Body of pancreas (tissue), 4 donors: Measurements from ENCODE around the gene SYNGR2. TPM values are rescaled to one million over a fixed set of nuclear protein-coding genes. Genes with fewer than 3 reads are reported as not detected.

Experiments
- ATAC-seq: fragments of 150-250 bp; one replicate; pipeline ENCODE4 v1.9.1; 2016
- DNase-seq, 4 donors: peaks; one replicate each; pipeline ENCODE4 v3.0.0-alpha.2; 2019
- H3K27ac ChIP-seq, 4 donors: fragments of 200-600 bp; sonication (generic); 1 replicate in 3 of 4; 2 replicates in 1 of 4; pipeline versions ENCODE4 v1.5.1 to v1.6.1; 2016 to 2019; ENCODE audit warnings: mild to moderate bottlenecking in 1 of 4, mixed read lengths in 1 of 4, moderate library complexity in 1 of 4
- H3K27me3 ChIP-seq, 2 donors: fragments of 200-600 bp; sonication (generic); one replicate each; pipeline ENCODE4 v1.6.0; 2016; ENCODE audit warnings: mild to moderate bottlenecking in 1 of 2
- H3K36me3 ChIP-seq, 2 donors: fragments of 200-600 bp; sonication (generic); replicated peaks in 1 of 2; 2 replicates each; pipeline ENCODE4 v1.5.1; 2016; ENCODE audit warnings: low read depth in 2 of 2; ENCODE audit not compliant: insufficient read depth in 1 of 2
- H3K4me1 ChIP-seq: fragments of 200-600 bp; sonication (generic); one replicate; pipeline ENCODE4 v1.6.0; 2016
- H3K4me3 ChIP-seq, 2 donors: fragments of 200-600 bp; sonication (generic); 1 replicate in 1 of 2; 2 replicates in 1 of 2; pipeline ENCODE4 v1.5.1; 2016 to 2019
- H3K9me3 ChIP-seq, 3 donors: fragments of 200-600 bp; sonication (generic); 1 replicate in 2 of 3; 2 replicates in 1 of 3; pipeline ENCODE4 v1.5.1; 2016
- POLR2A ChIP-seq, 3 donors: fragments of 450-650 bp; IDR thresholded peaks; one replicate each; pipeline ENCODE4 v1.6.1; 2016; ENCODE audit warnings: antibody characterized with exemption in 3 of 3, mild to moderate bottlenecking in 2 of 3
- WGBS, 2 donors: methylation state at CpG; one replicate each; pipeline ENCODE4 v1.1.5; 2017; 5-methylcytosine and 5-hydroxymethylcytosine counted together
- intact Hi-C: fragments of 100-400 bp; cut with DNase I; formaldehyde crosslinking; loops from one replicate; pipeline ENCODE4 v1.15.1; 2023
- total RNA-seq, 2 donors: library from RNA; depleted of rRNA; stranded (reverse); fragments of >200 nt; gene quantifications; one replicate each; pipeline ENCODE4 v1.1.0, GENCODE V29; 2016
- TF ChIP-seq, protein P1 (sequence below), 7 experiments: fragments of 450-650 bp in 4 of 7; fragments of 200-600 bp in 3 of 7; sonication (generic) in 3 of 7; IDR thresholded peaks; one replicate each; pipeline ENCODE4 v1.5.1; 2016 to 2019; ENCODE audit warnings: antibody characterized with exemption in 7 of 7

The SYNGR2 gene
- total RNA-seq, 2 donors from 2014 or later = 68.6 to 86.4 TPM

GRCh38 chr17:78121801-78122215, 46.6 kb upstream of the SYNGR2 start:
- TF ChIP-seq, protein P1, sequence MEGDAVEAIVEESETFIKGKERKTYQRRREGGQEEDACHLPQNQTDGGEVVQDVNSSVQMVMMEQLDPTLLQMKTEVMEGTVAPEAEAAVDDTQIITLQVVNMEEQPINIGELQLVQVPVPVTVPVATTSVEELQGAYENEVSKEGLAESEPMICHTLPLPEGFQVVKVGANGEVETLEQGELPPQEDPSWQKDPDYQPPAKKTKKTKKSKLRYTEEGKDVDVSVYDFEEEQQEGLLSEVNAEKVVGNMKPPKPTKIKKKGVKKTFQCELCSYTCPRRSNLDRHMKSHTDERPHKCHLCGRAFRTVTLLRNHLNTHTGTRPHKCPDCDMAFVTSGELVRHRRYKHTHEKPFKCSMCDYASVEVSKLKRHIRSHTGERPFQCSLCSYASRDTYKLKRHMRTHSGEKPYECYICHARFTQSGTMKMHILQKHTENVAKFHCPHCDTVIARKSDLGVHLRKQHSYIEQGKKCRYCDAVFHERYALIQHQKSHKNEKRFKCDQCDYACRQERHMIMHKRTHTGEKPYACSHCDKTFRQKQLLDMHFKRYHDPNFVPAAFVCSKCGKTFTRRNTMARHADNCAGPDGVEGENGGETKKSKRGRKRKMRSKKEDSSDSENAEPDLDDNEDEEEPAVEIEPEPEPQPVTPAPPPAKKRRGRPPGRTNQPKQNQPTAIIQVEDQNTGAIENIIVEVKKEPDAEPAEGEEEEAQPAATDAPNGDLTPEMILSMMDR (IDR thresholded peaks at IDR 0.05) = no peak
- TF ChIP-seq POLR2A (IDR thresholded peaks at IDR 0.05) = no peak
- intact Hi-C loops = no loop called here
- Histone ChIP-seq H3K27ac (no peak overlapping the region), H3K4me1 (peaks cover 18% of the 10 kb centered on the region), H3K36me3 (peaks cover 0 to 5% of the 10 kb centered on the region in 2 donors), H3K4me3 (no peak overlapping the region), H3K27me3 (no peaks in the 10 kb centered on the region), H3K9me3 (no peaks in the 10 kb centered on the region)
- ATAC-seq (no peak), DNase-seq (no peak)
- 60 to 92% methylated on average over 2 to 8 of the region's 11 CpGs for WGBS, 2 donors

DNA sequence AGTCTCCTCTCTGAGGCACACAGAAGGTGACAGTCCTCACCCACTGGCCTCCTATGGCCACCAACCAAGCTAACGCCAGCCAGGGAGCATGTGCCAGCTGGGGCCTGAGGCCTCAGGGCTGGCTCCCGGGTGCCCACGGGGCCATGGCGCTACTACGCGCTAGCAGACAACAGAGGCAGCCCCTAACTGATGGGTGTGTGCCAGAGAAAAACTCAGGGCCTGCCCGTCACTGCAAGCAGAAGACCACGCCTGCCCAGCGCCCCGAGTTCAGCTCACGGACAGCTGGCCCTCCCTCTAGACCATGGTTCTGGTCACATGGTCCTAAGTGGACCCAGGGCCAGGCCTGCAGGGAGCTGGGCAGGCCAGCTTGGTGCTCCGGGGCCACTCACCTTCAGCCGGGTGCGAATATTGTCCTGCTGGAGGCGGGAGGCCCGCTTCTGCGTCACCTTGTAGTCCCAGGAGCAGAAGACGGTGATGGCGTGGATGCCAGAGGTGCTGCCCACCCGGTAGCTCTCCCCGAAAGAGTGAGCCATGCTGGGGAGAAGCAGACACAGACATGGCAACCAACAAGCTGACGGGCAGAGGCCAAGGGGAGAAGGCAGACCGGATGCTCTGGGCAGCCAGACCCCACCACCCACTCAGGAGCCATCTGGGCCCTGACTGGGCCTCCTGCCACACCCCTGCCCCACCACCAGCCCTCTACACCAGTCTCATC, 46.0 kb upstream of the SYNGR2 start:
- H3K27me3 ChIP-seq = no peaks in the 10 kb centered on the region
- TF ChIP-seq, protein P1 (IDR thresholded peaks at IDR 0.05) = no peak
- TF ChIP-seq POLR2A (IDR thresholded peaks at IDR 0.05) = no peak
- no peaks in the 10 kb centered on the region for H3K9me3 ChIP-seq
- H3K27ac ChIP-seq = no peak overlapping the region
- 86 to 93% methylated on average over 9 to 22 of the region's 23 CpGs for WGBS, 2 donors
- intact Hi-C loops = no loop called here
- H3K4me3 ChIP-seq = no peak overlapping the region
- peaks cover 18% of the 10 kb centered on the region for H3K4me1 ChIP-seq
- no peak for ATAC-seq
- DNase-seq = no peak
- peaks cover 0 to 5% of the 10 kb centered on the region in 2 donors for H3K36me3 ChIP-seq

GRCh38 chr17:78122931-78123249, 45.5 kb upstream of the SYNGR2 start:
- intact Hi-C loops = no loop called here
- DNase-seq = no peak
- 88 to 97% methylated on average over 4 of the region's 4 CpGs for WGBS, 2 donors
- Histone ChIP-seq H3K9me3 (no peaks in the 10 kb centered on the region), H3K36me3 (peaks cover 0 to 5% of the 10 kb centered on the region in 2 donors), H3K4me1 (peaks cover 18% of the 10 kb centered on the region), H3K27ac (no peak overlapping the region), H3K27me3 (no peaks in the 10 kb centered on the region), H3K4me3 (no peak overlapping the region)
- ATAC-seq = no peak
- TF ChIP-seq POLR2A (IDR thresholded peaks at IDR 0.05) = no peak
- TF ChIP-seq, protein P1 (IDR thresholded peaks at IDR 0.05) = no peak

DNA sequence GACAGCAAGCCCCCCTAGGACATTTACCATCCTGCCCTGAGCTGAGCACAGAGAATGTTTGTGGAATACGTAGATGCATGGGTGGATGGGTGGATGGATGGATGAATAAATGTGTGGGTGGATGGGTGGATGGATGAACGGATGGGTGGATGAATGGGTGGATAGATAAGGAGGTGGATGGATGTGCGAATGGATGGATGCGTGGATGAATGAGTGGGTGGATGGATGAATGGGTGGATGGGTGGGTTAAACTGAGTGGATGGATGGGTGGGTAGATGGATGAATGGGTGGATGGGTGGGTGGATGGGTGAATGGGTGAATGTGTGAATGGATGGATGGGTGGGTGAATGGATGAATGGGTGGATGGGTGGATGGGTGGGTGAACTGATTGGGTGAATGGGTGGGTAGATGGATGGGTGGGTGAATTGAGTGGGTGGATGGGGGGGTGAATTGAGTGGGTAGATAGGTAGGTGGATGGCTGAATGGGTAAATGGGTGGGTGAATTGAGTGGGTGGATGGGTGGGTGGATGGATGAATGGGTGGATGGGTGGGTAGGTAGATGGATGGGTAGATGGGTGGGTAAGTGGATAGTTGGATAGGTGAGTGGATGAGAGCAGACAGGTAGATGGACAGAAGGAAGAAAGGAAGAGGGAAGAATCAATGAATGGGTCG, 45.0 kb upstream of the SYNGR2 start:
- no peak for ATAC-seq
- Histone ChIP-seq H3K9me3 (no peaks in the 10 kb centered on the region), H3K36me3 (peaks cover 0 to 5% of the 10 kb centered on the region in 2 donors), H3K4me3 (no peak overlapping the region), H3K27ac (no peak overlapping the region), H3K27me3 (no peaks in the 10 kb centered on the region), H3K4me1 (peaks cover 22% of the 10 kb centered on the region)
- TF ChIP-seq POLR2A (IDR thresholded peaks at IDR 0.05) = no peak
- TF ChIP-seq, protein P1 (IDR thresholded peaks at IDR 0.05) = no peak
- intact Hi-C loops = no loop called here
- DNase-seq = no peak
- 93 to 94% methylated on average over 5 of the region's 5 CpGs for WGBS, 2 donors
